ENCODE data around the gene SRA1.

DNA sequence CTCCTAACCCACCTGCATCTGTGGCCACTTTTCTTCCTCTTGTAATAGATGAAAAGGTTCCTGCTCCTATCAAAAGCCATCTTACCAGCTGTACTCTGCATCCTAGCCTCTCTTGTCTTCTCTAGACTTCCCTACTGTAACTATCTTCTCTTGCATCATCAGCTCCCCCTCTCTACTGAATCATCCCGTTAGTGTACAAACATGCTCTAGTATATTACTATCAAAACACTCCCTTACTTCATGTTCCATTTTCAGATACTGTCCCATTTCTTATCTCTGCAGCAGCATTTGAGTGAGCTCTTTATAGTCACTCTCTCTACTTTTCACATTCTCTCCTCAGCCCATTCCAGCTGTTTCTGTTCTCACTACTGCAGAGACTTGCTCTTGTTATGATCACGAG, 2.8 kb downstream of the SRA1 start:
- TF ChIP-seq POLR2AphosphoS5 (IDR thresholded peaks at IDR 0.05) (no peak), EP300 (IDR thresholded peaks at IDR 0.05) (no peak), POLR2A (IDR thresholded peaks at IDR 0.05) (no peak)
- TF ChIP-seq, protein P1, sequence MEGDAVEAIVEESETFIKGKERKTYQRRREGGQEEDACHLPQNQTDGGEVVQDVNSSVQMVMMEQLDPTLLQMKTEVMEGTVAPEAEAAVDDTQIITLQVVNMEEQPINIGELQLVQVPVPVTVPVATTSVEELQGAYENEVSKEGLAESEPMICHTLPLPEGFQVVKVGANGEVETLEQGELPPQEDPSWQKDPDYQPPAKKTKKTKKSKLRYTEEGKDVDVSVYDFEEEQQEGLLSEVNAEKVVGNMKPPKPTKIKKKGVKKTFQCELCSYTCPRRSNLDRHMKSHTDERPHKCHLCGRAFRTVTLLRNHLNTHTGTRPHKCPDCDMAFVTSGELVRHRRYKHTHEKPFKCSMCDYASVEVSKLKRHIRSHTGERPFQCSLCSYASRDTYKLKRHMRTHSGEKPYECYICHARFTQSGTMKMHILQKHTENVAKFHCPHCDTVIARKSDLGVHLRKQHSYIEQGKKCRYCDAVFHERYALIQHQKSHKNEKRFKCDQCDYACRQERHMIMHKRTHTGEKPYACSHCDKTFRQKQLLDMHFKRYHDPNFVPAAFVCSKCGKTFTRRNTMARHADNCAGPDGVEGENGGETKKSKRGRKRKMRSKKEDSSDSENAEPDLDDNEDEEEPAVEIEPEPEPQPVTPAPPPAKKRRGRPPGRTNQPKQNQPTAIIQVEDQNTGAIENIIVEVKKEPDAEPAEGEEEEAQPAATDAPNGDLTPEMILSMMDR (IDR thresholded peaks at IDR 0.05): no peak
